Measurements from ENCODE around the gene RYR2.
"Not testable (repeated sequence)": the region's sequence is repeated elsewhere in the genome, so short reads cannot be mapped to it uniquely, and the experiment has no call there.

The RYR2 gene

DNA sequence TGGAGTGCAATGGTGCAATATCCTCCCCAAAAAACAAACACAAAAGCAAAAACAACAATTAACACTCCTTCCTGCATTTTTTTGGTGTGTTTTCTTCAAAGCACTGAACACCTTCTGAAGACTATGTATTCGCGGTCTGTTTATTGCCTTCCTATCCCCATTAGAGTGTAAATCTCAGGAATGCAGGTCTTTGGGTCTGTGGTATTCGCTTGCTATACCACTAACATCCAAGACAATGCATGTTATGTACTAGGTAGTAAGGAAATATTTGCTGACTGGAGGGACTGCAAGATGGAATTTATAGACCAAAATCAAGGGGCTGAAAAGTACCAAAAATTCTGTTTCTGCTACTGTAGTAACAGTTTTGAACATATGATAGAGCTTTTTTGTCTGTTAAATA lies 299.4 kb downstream of the RYR2 start:
- H3K4me3 ChIP-seq (ENCODE audit: low read depth, low read length), result no peak overlapping the region
- TF ChIP-seq, protein P1, sequence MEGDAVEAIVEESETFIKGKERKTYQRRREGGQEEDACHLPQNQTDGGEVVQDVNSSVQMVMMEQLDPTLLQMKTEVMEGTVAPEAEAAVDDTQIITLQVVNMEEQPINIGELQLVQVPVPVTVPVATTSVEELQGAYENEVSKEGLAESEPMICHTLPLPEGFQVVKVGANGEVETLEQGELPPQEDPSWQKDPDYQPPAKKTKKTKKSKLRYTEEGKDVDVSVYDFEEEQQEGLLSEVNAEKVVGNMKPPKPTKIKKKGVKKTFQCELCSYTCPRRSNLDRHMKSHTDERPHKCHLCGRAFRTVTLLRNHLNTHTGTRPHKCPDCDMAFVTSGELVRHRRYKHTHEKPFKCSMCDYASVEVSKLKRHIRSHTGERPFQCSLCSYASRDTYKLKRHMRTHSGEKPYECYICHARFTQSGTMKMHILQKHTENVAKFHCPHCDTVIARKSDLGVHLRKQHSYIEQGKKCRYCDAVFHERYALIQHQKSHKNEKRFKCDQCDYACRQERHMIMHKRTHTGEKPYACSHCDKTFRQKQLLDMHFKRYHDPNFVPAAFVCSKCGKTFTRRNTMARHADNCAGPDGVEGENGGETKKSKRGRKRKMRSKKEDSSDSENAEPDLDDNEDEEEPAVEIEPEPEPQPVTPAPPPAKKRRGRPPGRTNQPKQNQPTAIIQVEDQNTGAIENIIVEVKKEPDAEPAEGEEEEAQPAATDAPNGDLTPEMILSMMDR (IDR thresholded peaks at IDR 0.05; ENCODE audit: borderline replicate concordance, insufficient read depth, low read depth, low read length), result no peak

DNA sequence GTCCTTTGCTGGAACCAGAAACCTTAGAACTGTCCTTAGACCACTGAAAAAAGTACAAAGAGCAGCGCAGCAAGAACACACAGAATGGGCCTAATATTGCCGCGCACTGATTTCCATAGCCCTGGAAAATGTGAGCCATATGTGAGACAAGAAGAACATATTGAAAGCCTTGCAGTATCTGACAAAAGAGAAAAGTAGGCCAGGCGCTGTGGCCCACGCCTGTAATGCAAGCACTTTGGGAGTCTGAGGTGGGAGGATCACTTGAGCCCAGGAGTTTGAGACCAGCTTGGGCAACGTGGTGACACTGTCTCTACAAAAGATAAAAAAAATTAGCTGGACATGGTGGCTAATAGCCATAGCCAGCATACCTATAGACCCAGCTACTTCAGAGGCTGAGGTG lies 300.7 kb downstream of the RYR2 start:
- TF ChIP-seq, protein P1 (IDR thresholded peaks at IDR 0.05; ENCODE audit: borderline replicate concordance, insufficient read depth, low read depth, low read length), result no peak
- H3K4me3 ChIP-seq (ENCODE audit: low read depth, low read length), result no peak overlapping the region

DNA sequence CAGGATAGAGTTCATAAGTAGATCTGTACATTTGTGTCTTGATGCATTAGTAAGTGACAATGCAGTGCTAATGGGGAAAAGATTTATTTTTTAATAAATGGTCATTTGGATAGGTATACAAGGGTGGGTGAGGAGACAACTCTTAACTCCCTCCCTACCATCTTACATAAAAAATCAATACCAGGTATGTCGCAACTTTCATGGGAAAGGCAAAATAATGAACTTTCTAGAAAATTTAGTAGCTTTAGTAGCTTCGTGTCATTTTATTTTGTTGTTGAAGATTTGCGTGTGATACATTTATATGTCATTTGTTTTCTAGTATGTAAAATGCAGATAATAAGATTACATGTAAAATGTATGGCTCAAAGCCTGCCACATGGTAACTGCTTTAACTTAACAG lies 310.8 kb downstream of the RYR2 start:
- H3K4me3 ChIP-seq (ENCODE audit: low read depth, low read length), result no peak overlapping the region
- TF ChIP-seq, protein P1 (IDR thresholded peaks at IDR 0.05; ENCODE audit: borderline replicate concordance, insufficient read depth, low read depth, low read length), result no peak

DNA sequence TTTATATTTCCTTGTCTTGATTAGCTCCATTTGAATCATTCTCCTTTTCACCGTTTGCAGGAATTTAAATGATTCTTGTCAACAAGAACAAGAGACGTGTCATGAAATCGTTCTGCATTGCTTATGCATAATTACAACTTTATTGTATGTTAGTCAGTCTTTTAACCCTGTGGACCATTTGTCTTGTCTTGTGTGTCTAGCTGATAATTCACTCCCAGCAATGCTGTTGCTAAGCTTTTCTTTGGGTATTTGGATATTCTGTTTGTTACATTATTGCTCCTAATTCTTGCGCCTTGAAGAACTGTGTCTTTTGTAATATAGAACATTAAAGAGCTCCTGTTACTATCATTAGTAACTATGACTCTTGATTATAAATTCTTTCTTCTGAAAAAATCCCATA lies 311.9 kb downstream of the RYR2 start:
- H3K4me3 ChIP-seq (ENCODE audit: low read depth, low read length), result no peak overlapping the region
- TF ChIP-seq, protein P1 (IDR thresholded peaks at IDR 0.05; ENCODE audit: borderline replicate concordance, insufficient read depth, low read depth, low read length), result no peak

DNA sequence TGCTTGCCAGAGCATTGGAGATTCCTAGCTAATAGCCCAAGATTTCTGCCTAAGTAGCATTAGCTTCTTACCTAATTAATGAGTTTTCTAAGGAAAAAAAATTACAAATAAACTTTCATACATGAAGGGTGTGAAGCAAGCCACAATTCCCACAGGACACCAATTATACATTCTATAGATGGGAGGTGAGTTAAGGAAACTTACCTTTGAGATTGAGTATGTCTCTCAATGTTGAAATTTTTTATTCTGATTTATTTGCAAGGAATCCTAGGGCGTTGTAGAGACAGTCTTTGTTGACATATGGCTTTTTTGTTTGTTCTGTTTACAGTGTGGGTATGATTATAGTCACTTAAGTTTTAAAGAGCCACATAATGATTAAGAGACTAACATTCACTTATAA lies 313.0 kb downstream of the RYR2 start:
- H3K4me3 ChIP-seq (ENCODE audit: low read depth, low read length), result no peak overlapping the region
- TF ChIP-seq, protein P1 (IDR thresholded peaks at IDR 0.05; ENCODE audit: borderline replicate concordance, insufficient read depth, low read depth, low read length), result no peak

DNA sequence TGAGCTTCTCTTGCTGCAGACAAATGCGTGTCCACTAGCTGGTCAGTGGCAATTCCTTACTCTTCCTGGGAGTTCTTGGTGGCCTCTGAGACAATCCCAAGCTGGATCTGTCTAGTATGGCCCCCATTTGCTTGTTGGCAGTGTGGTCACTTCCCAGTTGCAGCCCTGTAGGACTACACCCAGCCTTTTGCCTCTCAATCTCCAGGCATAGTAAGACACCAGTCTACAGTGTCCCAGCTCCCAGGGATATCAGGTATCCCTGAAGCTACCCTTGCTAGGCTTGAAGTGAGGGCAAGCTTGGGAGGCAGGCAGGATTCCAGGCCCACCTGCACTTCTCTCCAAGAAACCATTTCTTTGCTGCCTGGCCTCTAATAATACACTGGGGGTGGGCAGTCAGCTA lies 316.6 kb downstream of the RYR2 start:
- no peak overlapping the region for H3K4me3 ChIP-seq (ENCODE audit: low read depth, low read length)
- TF ChIP-seq, protein P1 (IDR thresholded peaks at IDR 0.05; ENCODE audit: borderline replicate concordance, insufficient read depth, low read depth, low read length), result no peak

DNA sequence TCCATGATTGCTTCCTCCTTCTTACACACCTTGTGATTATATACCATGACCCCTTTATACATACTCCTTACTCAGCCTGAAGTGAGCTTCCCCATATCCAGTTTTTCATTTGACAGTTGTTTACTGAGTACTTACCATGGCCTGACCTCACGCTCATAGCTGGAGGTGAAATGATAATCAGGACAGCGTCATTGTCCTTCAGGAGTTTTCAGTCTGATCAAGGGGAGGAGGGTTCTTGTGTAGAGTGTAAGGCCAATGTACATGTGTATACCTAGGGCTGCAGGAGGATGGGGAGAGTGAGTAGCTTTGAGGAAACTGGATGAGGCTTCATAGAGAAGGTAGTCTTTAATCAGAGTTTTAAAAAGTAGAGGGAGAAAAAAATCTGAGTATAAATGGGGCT lies 325.8 kb downstream of the RYR2 start:
- TF ChIP-seq, protein P1 (IDR thresholded peaks at IDR 0.05; ENCODE audit: borderline replicate concordance, insufficient read depth, low read depth, low read length), result no peak
- H3K4me3 ChIP-seq (ENCODE audit: low read depth, low read length), result no peak overlapping the region

DNA sequence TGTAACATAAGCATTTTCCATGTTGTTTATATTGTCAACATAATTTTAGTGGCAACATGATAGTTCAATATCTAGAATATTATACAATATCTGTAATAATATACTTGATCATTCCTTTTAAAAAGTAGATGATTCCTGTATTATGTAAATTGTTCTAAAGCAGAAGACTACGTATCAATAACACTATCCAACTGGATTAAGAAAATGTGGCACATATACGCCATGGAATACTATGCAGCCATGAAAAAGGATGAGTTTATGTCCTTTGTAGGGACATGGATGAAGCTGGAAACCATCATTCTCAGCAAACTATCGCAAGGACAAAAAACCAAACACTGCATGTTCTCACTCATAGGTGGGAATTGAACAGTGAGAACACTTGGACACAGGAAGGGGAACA lies 329.5 kb downstream of the RYR2 start:
- H3K4me3 ChIP-seq (ENCODE audit: low read depth, low read length), result not testable (repeated sequence)
